Left ventricle myocardium inferior (tissue), 1 donor: ENCODE data around the gene AANAT. TPM values are rescaled to one million over a fixed set of nuclear protein-coding genes. Genes with fewer than 3 reads are reported as not detected.

ENCODE experiments used
- DNase-seq: peaks from one replicate; pipeline ENCODE4 v3.0.0-alpha.2; 2020
- H3K27ac ChIP-seq: fragments of 200-600 bp; replicated peaks from 2 replicates; pipeline ENCODE4 v1.8.0; 2021
- H3K27me3 ChIP-seq: fragments of 200-600 bp; 2 replicates; pipeline ENCODE4 v1.8.0; 2021; ENCODE audit warnings: low read depth
- H3K36me3 ChIP-seq: fragments of 200-600 bp; 2 replicates; pipeline ENCODE4 v1.8.0; 2021
- H3K4me1 ChIP-seq: fragments of 200-600 bp; 2 replicates; pipeline ENCODE4 v1.8.0; 2021
- H3K4me3 ChIP-seq: fragments of 200-600 bp; 2 replicates; pipeline ENCODE4 v1.8.0; 2021; ENCODE audit warnings: mild to moderate bottlenecking, moderate library complexity
- H3K9me3 ChIP-seq: fragments of 200-600 bp; replicated peaks from 2 replicates; pipeline ENCODE4 v1.8.0; 2021
- CTCF ChIP-seq: fragments of 200-600 bp; IDR thresholded peaks from 2 replicates; pipeline ENCODE4 v1.8.0; 2021; ENCODE audit warnings: antibody characterized with exemption, mild to moderate bottlenecking, borderline replicate concordance
- intact Hi-C: fragments of 100-400 bp; cut with micrococcal nuclease; formaldehyde crosslinking; loops from one replicate; pipeline ENCODE4 v1.11.0; 2022
- total RNA-seq: library from RNA; stranded (reverse); fragmentation: NEBNext Ultra II Directional; extraction: Animal tissue kit (Norgen Biotek cat#: 25700); gene quantifications from one replicate; pipeline ENCODE4 v1.2.1, GENCODE V29; 2021
- donor health status: DM: no; HTN: yes; CAD: no; lungs with severe emphysema.

AANAT gene
- total RNA-seq, 1 donor from 2014 or later: not detected

DNA sequence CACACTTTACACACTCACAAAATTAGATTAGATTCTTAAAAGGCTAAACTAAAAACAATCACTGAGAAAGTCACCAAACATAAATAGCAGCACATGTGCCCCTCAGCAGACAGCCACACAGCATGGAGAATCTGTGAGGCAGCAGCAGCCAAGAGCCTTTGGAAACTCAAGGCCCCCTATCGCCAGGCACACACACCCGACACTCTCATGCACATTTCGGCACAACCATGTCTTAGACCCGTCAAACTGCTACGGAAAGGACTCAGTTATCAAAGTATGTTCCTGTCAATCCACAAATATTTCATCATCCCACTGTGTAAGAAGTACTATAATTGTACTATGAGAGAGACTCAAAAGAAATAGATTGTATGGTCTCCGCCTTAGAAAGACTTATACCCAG lies 35.4 kb upstream of the AANAT start:
- H3K36me3 ChIP-seq: no peaks in the 10 kb centered on the region
- TF ChIP-seq CTCF: no peak
- H3K27ac ChIP-seq: peak overlapping the region; percentile 63
- no peak for DNase-seq
- H3K9me3 ChIP-seq: no peaks in the 10 kb centered on the region
- H3K4me1 ChIP-seq: peaks cover 84% of the 10 kb centered on the region
- no peaks in the 10 kb centered on the region for H3K27me3 ChIP-seq
- intact Hi-C loops: no loop called here
- H3K4me3 ChIP-seq: no peak overlapping the region

- intact Hi-C loops: no loop called here
- H3K9me3 ChIP-seq: no peaks in the 10 kb centered on the region
- H3K4me3 ChIP-seq: no peak overlapping the region
- peaks cover 83% of the 10 kb centered on the region for H3K4me1 ChIP-seq
- peak; percentile 43 for TF ChIP-seq CTCF
- no peaks in the 10 kb centered on the region for H3K27me3 ChIP-seq
- no peak for DNase-seq
- peak overlapping the region; percentile 63 for H3K27ac ChIP-seq
- H3K36me3 ChIP-seq: no peaks in the 10 kb centered on the region
Measured at GRCh38 chr17:76432712-76433336, 34.6 kb upstream of the AANAT start.

DNA sequence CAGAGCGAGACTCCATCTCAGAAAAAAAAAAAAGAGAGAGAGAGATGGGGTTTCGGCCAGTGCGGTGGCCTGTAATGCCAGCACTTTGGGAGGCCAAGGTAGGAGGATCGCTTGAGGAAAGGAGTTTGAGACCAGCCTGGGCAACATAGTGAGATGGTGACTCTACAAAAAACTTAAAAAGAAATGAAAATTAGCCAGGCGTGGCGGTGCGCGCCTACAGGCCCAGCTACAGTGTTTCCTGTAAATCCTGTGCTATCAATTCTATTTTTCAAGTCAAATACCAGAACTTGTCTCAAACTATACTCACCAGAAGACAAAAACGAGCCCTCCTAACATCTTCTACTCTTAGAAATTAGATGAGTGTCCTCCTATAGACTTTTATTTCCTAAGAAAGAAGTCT lies 33.7 kb upstream of the AANAT start:
- no peak for TF ChIP-seq CTCF
- Histone ChIP-seq H3K27me3 (no peaks in the 10 kb centered on the region), H3K36me3 (no peaks in the 10 kb centered on the region), H3K4me3 (no peak overlapping the region), H3K27ac (no peak overlapping the region), H3K4me1 (peaks cover 83% of the 10 kb centered on the region), H3K9me3 (no peaks in the 10 kb centered on the region)
- intact Hi-C loops: no loop called here
- DNase-seq: no peak

GRCh38 chr17:76434870-76435269 lies 32.5 kb upstream of the AANAT start:
- Histone ChIP-seq H3K4me1 (peaks cover 83% of the 10 kb centered on the region), H3K27ac (no peak overlapping the region), H3K4me3 (no peak overlapping the region), H3K9me3 (no peaks in the 10 kb centered on the region), H3K27me3 (no peaks in the 10 kb centered on the region), H3K36me3 (no peaks in the 10 kb centered on the region)
- intact Hi-C loops: no loop called here
- DNase-seq: no peak
- TF ChIP-seq CTCF: no peak

DNA sequence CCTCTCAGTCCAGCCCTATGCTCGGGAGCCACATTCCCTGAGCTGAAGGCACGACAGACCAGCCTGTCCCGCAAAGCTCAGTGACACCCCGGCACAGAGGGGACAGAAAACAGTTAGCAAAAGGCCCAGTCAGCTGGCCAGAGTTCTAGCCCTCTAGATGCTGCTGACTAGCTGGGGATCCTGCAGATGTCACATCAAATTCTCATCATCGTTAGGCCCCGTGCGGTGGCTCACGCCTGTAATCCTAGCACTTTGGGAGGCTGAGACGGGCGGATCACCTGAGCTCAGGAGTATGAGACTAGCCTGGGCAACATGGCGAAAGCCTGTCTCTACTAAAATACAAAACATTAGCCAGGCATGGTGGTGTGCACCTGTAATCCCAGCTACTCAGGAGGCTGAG lies 31.7 kb upstream of the AANAT start:
- Histone ChIP-seq H3K4me1 (peaks cover 83% of the 10 kb centered on the region), H3K27me3 (no peaks in the 10 kb centered on the region), H3K9me3 (no peaks in the 10 kb centered on the region), H3K4me3 (no peak overlapping the region), H3K36me3 (no peaks in the 10 kb centered on the region), H3K27ac (peak overlapping the region; percentile 41)
- no peak for DNase-seq
- no peak for TF ChIP-seq CTCF
- intact Hi-C loops: no loop called here
